SK-N-SH treated with all-trans-retinoic acid at 6 μM for 48 hours (cell line): ENCODE data around the gene MAPK7.

Source experiments
- SNAI2 ChIP-seq: fragments of 250-450 bp; sonication (Bioruptor Pico); IDR thresholded peaks from 2 replicates; pipeline ENCODE4 v1.5.0; 2020; ENCODE audit warnings: mild to moderate bottlenecking, moderate library complexity
- TCF4 ChIP-seq: fragments of 250-450 bp; sonication (Bioruptor Pico); IDR thresholded peaks from 2 replicates; pipeline ENCODE4 v1.8.0; 2021; ENCODE audit warnings: mild to moderate bottlenecking, moderate library complexity, borderline replicate concordance
- ZFP30 ChIP-seq: fragments of 450-650 bp; formaldehyde crosslinking; IDR thresholded peaks from 2 replicates; pipeline ENCODE4 v1.5.0; 2022; ENCODE audit warnings: mild to moderate bottlenecking, moderate library complexity
- ZNF565 ChIP-seq: fragments of 450-650 bp; formaldehyde crosslinking; conservative IDR thresholded peaks from 2 replicates; pipeline ENCODE4 v1.5.0; 2020; ENCODE audit warnings: low read depth, mild to moderate bottlenecking, moderate library complexity

GRCh38 chr17:19378416-19379360 lies at the start of gene MAPK7:
- TF ChIP-seq TCF4 (CRISPR knock-in tag) (no peak), SNAI2 (CRISPR knock-in tag) (no peak), ZNF565 (CRISPR knock-in tag) (no peak), ZFP30 (no peak)
